Motor neuron (in vitro differentiated cells): ENCODE results near the gene FER. TPM values are rescaled to one million over a fixed set of nuclear protein-coding genes. Genes with fewer than 3 reads are reported as not detected.
"Not testable (repeated sequence)": the region's sequence is repeated elsewhere in the genome, so short reads cannot be mapped to it uniquely, and the experiment has no call there.

ENCODE experiments used
- ATAC-seq, 8 experiments: fragments of 200-7000 bp; cut with Tn5 transposase; replicated peaks in 6 of 8; 2 replicates each; pipeline ENCODE4 v1.8.0; 2021; ENCODE audit warnings: mild to moderate bottlenecking in 8 of 8, moderate library complexity in 8 of 8
- H3K27ac ChIP-seq, 2 donors: fragments of 250-450 bp; sonication (Bioruptor Pico); 2 replicates each; pipeline ENCODE4 v1.9.0; 2021; ENCODE audit warnings: antibody characterized with exemption in 2 of 2, mild to moderate bottlenecking in 2 of 2, moderate library complexity in 1 of 2
- H3K4me1 ChIP-seq, 2 donors: fragments of 250-450 bp; sonication (Bioruptor Pico); replicated peaks in 1 of 2; 2 replicates each; pipeline ENCODE4 v1.6.1; 2021; ENCODE audit warnings: antibody characterized with exemption in 2 of 2, mild to moderate bottlenecking in 2 of 2, moderate library complexity in 1 of 2
- H3K4me3 ChIP-seq, 5 donors: fragments of 250-450 bp; sonication (Bioruptor Pico); 2 replicates each; pipeline ENCODE4 v1.9.0; 2021; ENCODE audit warnings: antibody characterized with exemption in 5 of 5, mild to moderate bottlenecking in 5 of 5, moderate library complexity in 4 of 5
- WGBS, 10 experiments: fragments of 450-650 bp; shearing (Covaris generic); methylation state at CpG; one replicate each; pipeline ENCODE4 v1.0.0; 2022; 5-methylcytosine and 5-hydroxymethylcytosine counted together
- in situ Hi-C, 9 experiments: fragments of 400-800 bp; cut with MboI; loops; one replicate each; pipeline ENCODE4 v1.15.0; 2021; ENCODE audit warnings: low sequenced_read_pairs in 9 of 9, low pct_unique_long_range_greater_than_20kb in 2 of 9; ENCODE audit not compliant: unreplicated experiment in 9 of 9
- total RNA-seq, 8 experiments: library from RNA; unstranded; fragments of 300-600 nt; gene quantifications; 2 replicates each; pipeline versions ENCODE4 v1.2.3 to v1.2.4, GENCODE V29; 2022

The FER gene
- total RNA-seq, 8 experiments from 2014 or later = 10.9 to 77.9 (median 24.1) TPM

GRCh38 chr5:109052216-109052615, 304.5 kb downstream of the FER start:
- H3K4me3 ChIP-seq, H3K27ac ChIP-seq, ATAC-seq, in situ Hi-C loops, H3K4me1 ChIP-seq: not testable (repeated sequence)
- WGBS, 10 experiments = 80 to 100% (median 95%) methylated on average over 1 to 4 of the region's 5 CpGs; no CpG with 5 or more reads in 4 of the 10 experiments

GRCh38 chr5:109053995-109054417, 306.3 kb downstream of the FER start:
- ATAC-seq = no peak
- in situ Hi-C loops = no loop called here
- 56 to 90% (median 74%) methylated on average over 1 to 4 of the region's 4 CpGs for WGBS, 10 experiments
- Histone ChIP-seq H3K4me1 (no peaks in the 10 kb centered on the region), H3K4me3 (no peak overlapping the region), H3K27ac (no peak overlapping the region)

GRCh38 chr5:109060378-109061025, 312.8 kb downstream of the FER start:
- WGBS, 10 experiments = 30 to 95% (median 89%) methylated on average over 2 to 7 of the region's 7 CpGs; no CpG with 5 or more reads in 2 of the 10 experiments
- Histone ChIP-seq H3K27ac (no peak overlapping the region), H3K4me1 (no peaks in the 10 kb centered on the region), H3K4me3 (no peak overlapping the region)
- peak in 2 of 8 experiments; percentile 51 to 61 for ATAC-seq
- in situ Hi-C loops = no loop called here

GRCh38 chr5:109062664-109063063, 315.0 kb downstream of the FER start:
- in situ Hi-C loops = no loop called here
- Histone ChIP-seq H3K4me3 (no peak overlapping the region), H3K27ac (no peak overlapping the region), H3K4me1 (no peaks in the 10 kb centered on the region)
- no peak for ATAC-seq
- WGBS, 10 experiments = 25 to 100% (median 83%) methylated on average over 1 of the region's 1 CpG; no CpG with 5 or more reads in 2 of the 10 experiments

- in situ Hi-C loops = no loop called here
- peak in 1 of 8 experiments; percentile 59 for ATAC-seq
- WGBS, 10 experiments = 0 to 100% (median 88%) methylated on average over 1 of the region's 1 CpG; no CpG with 5 or more reads in 3 of the 10 experiments
- Histone ChIP-seq H3K4me1 (no peaks in the 10 kb centered on the region), H3K4me3 (no peak overlapping the region), H3K27ac (no peak overlapping the region)
Measured at GRCh38 chr5:109063223-109063622, 315.5 kb downstream of the FER start.

GRCh38 chr5:109076741-109077140, 329.0 kb downstream of the FER start:
- H3K4me3 ChIP-seq = no peak overlapping the region
- no peaks in the 10 kb centered on the region for H3K4me1 ChIP-seq
- ATAC-seq = peak in 1 of 8 experiments; percentile 28
- WGBS, 10 experiments = 92 to 100% (median 100%) methylated on average over 1 to 2 of the region's 2 CpGs; no CpG with 5 or more reads in 3 of the 10 experiments
- in situ Hi-C loops = no loop called here
- no peak overlapping the region for H3K27ac ChIP-seq

GRCh38 chr5:109078448-109078847, 330.8 kb downstream of the FER start:
- H3K4me3 ChIP-seq = no peak overlapping the region
- in situ Hi-C loops = no loop called here
- no peaks in the 10 kb centered on the region for H3K4me1 ChIP-seq
- H3K27ac ChIP-seq = no peak overlapping the region
- no peak for ATAC-seq

GRCh38 chr5:109080481-109080880, 332.8 kb downstream of the FER start:
- Histone ChIP-seq H3K4me3 (no peak overlapping the region), H3K4me1 (no peaks in the 10 kb centered on the region), H3K27ac (no peak overlapping the region)
- in situ Hi-C loops = no loop called here
- 79 to 100% (median 96%) methylated on average over 1 to 3 of the region's 3 CpGs for WGBS, 10 experiments
- no peak for ATAC-seq

- 75 to 100% (median 94%) methylated on average over 2 to 3 of the region's 3 CpGs; no CpG with 5 or more reads in 1 of the 10 experiments for WGBS, 10 experiments
- no peak for ATAC-seq
- Histone ChIP-seq H3K4me3 (no peak overlapping the region), H3K27ac (no peak overlapping the region), H3K4me1 (no peaks in the 10 kb centered on the region)
- in situ Hi-C loops = no loop called here
Measured at GRCh38 chr5:109080896-109081295, 333.2 kb downstream of the FER start.

GRCh38 chr5:109083937-109084336, 336.2 kb downstream of the FER start:
- H3K4me1 ChIP-seq = no peaks in the 10 kb centered on the region
- 80 to 100% (median 89%) methylated on average over 1 of the region's 1 CpG; no CpG with 5 or more reads in 1 of the 10 experiments for WGBS, 10 experiments
- in situ Hi-C loops = no loop called here
- no peak overlapping the region for H3K4me3 ChIP-seq
- ATAC-seq = no peak
- H3K27ac ChIP-seq = no peak overlapping the region

- H3K4me1 ChIP-seq = no peaks in the 10 kb centered on the region
- no peak for ATAC-seq
- in situ Hi-C loops = no loop called here
- no peak overlapping the region for H3K4me3 ChIP-seq
- H3K27ac ChIP-seq = no peak overlapping the region
Measured at GRCh38 chr5:109089191-109089590, 341.5 kb downstream of the FER start.

GRCh38 chr5:109099081-109099480, 351.4 kb downstream of the FER start:
- 13 to 100% (median 84%) methylated on average over 1 of the region's 1 CpG for WGBS, 10 experiments

GRCh38 chr5:109100971-109101370, 353.3 kb downstream of the FER start:
- Histone ChIP-seq H3K27ac (no peak overlapping the region), H3K4me1 (peaks cover 0 to 8% of the 10 kb centered on the region in 2 donors), H3K4me3 (no peak overlapping the region)
- 86 to 100% (median 94%) methylated on average over 2 of the region's 2 CpGs; no CpG with 5 or more reads in 1 of the 10 experiments for WGBS, 10 experiments
- in situ Hi-C loops = no loop called here
- no peak for ATAC-seq

More at GRCh38 chr5:109099081-109099480, 351.4 kb downstream of the FER start:
- Histone ChIP-seq H3K27ac (no peak overlapping the region), H3K4me3 (no peak overlapping the region), H3K4me1 (no peaks in the 10 kb centered on the region)
- ATAC-seq = no peak
- in situ Hi-C loops = no loop called here

- ATAC-seq = no peak
- no peak overlapping the region for H3K27ac ChIP-seq
- 58 to 100% (median 93%) methylated on average over 1 to 4 of the region's 4 CpGs for WGBS, 10 experiments
- peaks cover 0 to 9% of the 10 kb centered on the region in 2 donors for H3K4me1 ChIP-seq
- in situ Hi-C loops = no loop called here
- H3K4me3 ChIP-seq = no peak overlapping the region
Measured at GRCh38 chr5:109102096-109102690, 354.5 kb downstream of the FER start.
